IMR-90 (cell line): ENCODE results near the gene IL1A. TPM values are rescaled to one million over a fixed set of nuclear protein-coding genes. Genes with fewer than 3 reads are reported as not detected.

ENCODE experiments used
- ATAC-seq: fragments of 200-7000 bp; cut with Tn5 transposase; 2 replicates; pipeline ENCODE4 v1.9.1; 2020; ENCODE audit warnings: low read depth, mild to moderate bottlenecking, moderate library complexity
- BruUV-seq: library from RNA; stranded (reverse); fragments of 400-500 nt; replicated peaks from 2 replicates; lab custom pipeline; 2021; lab: Mats Ljungman, UMichigan
- CTCF ChIA-PET: fragments of 300-600 bp; formaldehyde crosslinking; extraction: SDS; loops from one replicate; lab custom pipeline; 2021; ENCODE audit warnings: antibody characterized with exemption; lab: Yijun Ruan, JAX
- POLR2A ChIA-PET: fragments of 300-600 bp; sonication (Branson Sonifier 250); formaldehyde crosslinking; loops from one replicate; lab custom pipeline; 2022; ENCODE audit warnings: antibody characterized with exemption; ENCODE audit not compliant: unreplicated experiment; lab: Charles Lee
- DNase-seq: peaks from one replicate; pipeline ENCODE4 v3.0.0; 2013
- H2AFZ ChIP-seq: replicated peaks from 2 replicates; pipeline ENCODE3; 2013; ENCODE audit warnings: low read length, mild to moderate bottlenecking; ENCODE audit not compliant: poor library complexity
- H2AK5ac ChIP-seq: 2 replicates; pipeline ENCODE4 v1.6.1; 2013; ENCODE audit warnings: low read depth, low read length, inconsistent platforms
- H2AK9ac ChIP-seq: replicated peaks from 2 replicates; pipeline ENCODE3; 2013; ENCODE audit warnings: mild to moderate bottlenecking, low read depth, low read length, moderate library complexity; ENCODE audit not compliant: poor library complexity
- H2BK120ac ChIP-seq: 2 replicates; pipeline ENCODE4 v1.6.1; 2013; ENCODE audit warnings: low read depth, low read length, inconsistent platforms
- H2BK15ac ChIP-seq: 3 replicates; pipeline ENCODE4 v1.6.1; 2013; ENCODE audit warnings: low read depth, low read length, inconsistent platforms
- H2BK20ac ChIP-seq: 2 replicates; pipeline ENCODE4 v1.6.1; 2013; ENCODE audit warnings: low read depth, mild to moderate bottlenecking, inconsistent platforms, low read length, moderate library complexity
- H2BK5ac ChIP-seq: 2 replicates; pipeline ENCODE4 v1.6.1; 2013; ENCODE audit warnings: mild to moderate bottlenecking, low read depth, low read length, inconsistent platforms; ENCODE audit not compliant: poor library complexity, severe bottlenecking
- H3K14ac ChIP-seq: replicated peaks from 2 replicates; pipeline ENCODE4 v1.6.1; 2013; ENCODE audit warnings: low read depth, low read length, inconsistent platforms
- H3K18ac ChIP-seq: 2 replicates; pipeline ENCODE4 v1.6.1; 2013; ENCODE audit warnings: low read depth, low read length, control low read depth
- H3K23ac ChIP-seq: 2 replicates; pipeline ENCODE4 v1.6.1; 2013; ENCODE audit warnings: low read depth, low read length, inconsistent platforms
- H3K27ac ChIP-seq: 2 replicates; pipeline ENCODE4 v1.5.1; 2013; ENCODE audit warnings: mild to moderate bottlenecking, control low read depth, low read length; ENCODE audit not compliant: insufficient read depth
- H3K27me3 ChIP-seq: 2 replicates; pipeline ENCODE4 v1.6.1; 2013; ENCODE audit warnings: low read length; ENCODE audit not compliant: control insufficient read depth, insufficient read depth
- H3K36me3 ChIP-seq: 2 replicates; pipeline ENCODE4 v1.6.1; 2013; ENCODE audit warnings: low read length, mixed read lengths; ENCODE audit not compliant: control insufficient read depth, insufficient read depth
- H3K4ac ChIP-seq: 2 replicates; pipeline ENCODE4 v1.6.1; 2013; ENCODE audit warnings: low read depth, low read length, inconsistent platforms
- H3K4me1 ChIP-seq: 2 replicates; pipeline ENCODE4 v1.6.1; 2013; ENCODE audit warnings: low read length, mixed read lengths; ENCODE audit not compliant: control insufficient read depth, insufficient read depth
- H3K4me2 ChIP-seq: 2 replicates; pipeline ENCODE4 v1.6.1; 2013; ENCODE audit warnings: low read depth, mild to moderate bottlenecking, control low read depth, low read length, moderate library complexity
- H3K4me3 ChIP-seq: 2 replicates; pipeline ENCODE4 v1.5.1; 2013; ENCODE audit warnings: low read depth, mild to moderate bottlenecking, control low read depth, low read length, moderate library complexity; ENCODE audit not compliant: insufficient read depth
- H3K56ac ChIP-seq: 2 replicates; pipeline ENCODE4 v1.6.1; 2013; ENCODE audit warnings: low read length, inconsistent platforms; ENCODE audit not compliant: insufficient read depth; ENCODE audit errors: extremely low read depth
- H3K79me1 ChIP-seq, 2 experiments: 2 replicates each; pipeline ENCODE4 v1.6.1; 2013; ENCODE audit warnings: low read length in 2 of 2, inconsistent platforms in 1 of 2, low read depth in 1 of 2
- H3K9ac ChIP-seq: 2 replicates; pipeline ENCODE4 v1.6.1; 2013; ENCODE audit warnings: low read depth, low read length, control low read depth
- H3K9me1 ChIP-seq: 2 replicates; pipeline ENCODE4 v1.6.1; 2013; ENCODE audit warnings: low read length, inconsistent platforms; ENCODE audit not compliant: insufficient read depth
- H3K9me3 ChIP-seq: 2 replicates; pipeline ENCODE4 v1.6.1; 2013; ENCODE audit warnings: low read length; ENCODE audit not compliant: control insufficient read depth, insufficient read depth
- H4K20me1 ChIP-seq: 2 replicates; pipeline ENCODE4 v1.6.1; 2013; ENCODE audit warnings: low read length, inconsistent platforms; ENCODE audit not compliant: insufficient read depth
- H4K5ac ChIP-seq: 2 replicates; pipeline ENCODE4 v1.6.1; 2013; ENCODE audit warnings: mild to moderate bottlenecking, low read depth, low read length, control low read depth
- H4K8ac ChIP-seq, 2 experiments: 2 replicates each; pipeline ENCODE4 v1.6.1; 2013; ENCODE audit warnings: low read depth in 2 of 2, low read length in 2 of 2, control low read depth in 1 of 2, inconsistent platforms in 1 of 2
- H4K91ac ChIP-seq: 2 replicates; pipeline ENCODE4 v1.6.1; 2013; ENCODE audit warnings: low read depth, low read length, inconsistent platforms; ENCODE audit not compliant: insufficient read depth
- BHLHE40 ChIP-seq: fragments of 150-350 bp; IDR thresholded peaks from 2 replicates; pipeline ENCODE4 v1.6.1; 2016; ENCODE audit warnings: mild to moderate bottlenecking, low read depth, low read length
- CEBPB ChIP-seq: IDR thresholded peaks from 2 replicates; pipeline ENCODE4 v1.6.1; 2012; ENCODE audit warnings: low read depth, low read length, improper control_type of control experiment
- CHD1 ChIP-seq: IDR thresholded peaks from 2 replicates; pipeline ENCODE4 v1.6.1; 2012; ENCODE audit warnings: low read depth, low read length, improper control_type of control experiment
- FOS ChIP-seq: fragments of 150-350 bp; IDR thresholded peaks from 2 replicates; pipeline ENCODE4 v1.6.1; 2016; ENCODE audit warnings: low read depth, low read length
- MAFK ChIP-seq: IDR thresholded peaks from 2 replicates; pipeline ENCODE4 v1.6.1; 2012; ENCODE audit warnings: low read depth, low read length, improper control_type of control experiment
- MAZ ChIP-seq: IDR thresholded peaks from 2 replicates; pipeline ENCODE4 v1.6.1; 2012; ENCODE audit warnings: low read depth, mild to moderate bottlenecking, low read length, improper control_type of control experiment, moderate library complexity, borderline replicate concordance
- MXI1 ChIP-seq: IDR thresholded peaks from 2 replicates; pipeline ENCODE4 v1.6.1; 2012; ENCODE audit warnings: low read depth, mild to moderate bottlenecking, low read length, moderate library complexity, borderline replicate concordance
- NFE2L2 ChIP-seq: fragments of 150-350 bp; IDR thresholded peaks from 2 replicates; pipeline ENCODE4 v1.6.1; 2016; ENCODE audit warnings: low read depth, mild to moderate bottlenecking, low read length
- POLR2A ChIP-seq: IDR thresholded peaks from 2 replicates; pipeline ENCODE4 v1.6.1; 2012; ENCODE audit warnings: mild to moderate bottlenecking, low read depth, low read length
- RCOR1 ChIP-seq: IDR thresholded peaks from 2 replicates; pipeline ENCODE4 v1.6.1; 2012; ENCODE audit warnings: mild to moderate bottlenecking, low read length, improper control_type of control experiment; ENCODE audit not compliant: insufficient replicate concordance
- RFX5 ChIP-seq: IDR thresholded peaks from 2 replicates; pipeline ENCODE4 v1.8.0; 2012; ENCODE audit warnings: low read depth, mild to moderate bottlenecking, low read length, moderate library complexity
- SMC3 ChIP-seq: fragments of 150-350 bp; IDR thresholded peaks from 2 replicates; pipeline ENCODE4 v1.6.1; 2016; ENCODE audit warnings: low read depth, mild to moderate bottlenecking, antibody characterized with exemption, low read length, moderate library complexity
- dilution Hi-C: fragments of 300-500 bp; cut with HindIII; formaldehyde crosslinking; loops from one replicate; pipeline ENCODE4 v1.14.3; 2018; ENCODE audit warnings: low sequenced_read_pairs; ENCODE audit not compliant: unreplicated experiment
- in situ Hi-C: fragments of 300-500 bp; cut with MboI; formaldehyde crosslinking; loops from 3 replicates; pipeline ENCODE4 v1.14.3; 2019; ENCODE audit warnings: low sequenced_read_pairs, inconsistent platforms, mixed read lengths
- intact Hi-C: fragments of 100-400 bp; cut with micrococcal nuclease; formaldehyde crosslinking; loops from 2 replicates; pipeline ENCODE4 v1.10.0; 2022
- polyA plus RNA-seq, 3 experiments: library from polyadenylated mRNA; depleted of rRNA; stranded (reverse); fragments of >200 nt; gene quantifications; 2 replicates each; pipeline ENCODE4 v1.2.3, GENCODE V29; 2012; ENCODE audit warnings: low replicate concordance in 1 of 3
- total RNA-seq: library from RNA; depleted of rRNA; stranded (reverse); fragments of >200 nt; gene quantifications from 2 replicates; pipeline ENCODE4 v1.2.3, GENCODE V29; 2012
- TF ChIP-seq, protein P1 (sequence below): conservative IDR thresholded peaks from 2 replicates; pipeline ENCODE4 v1.5.1; 2012; ENCODE audit warnings: mild to moderate bottlenecking, low read depth, low read length, improper control_type of control experiment
- TF ChIP-seq, protein P2 (sequence below): fragments of 150-350 bp; IDR thresholded peaks from 2 replicates; pipeline ENCODE4 v1.6.1; 2016; ENCODE audit warnings: low read depth, mild to moderate bottlenecking, low read length, moderate library complexity, borderline replicate concordance
- TF ChIP-seq, protein P3 (sequence below): fragments of 150-350 bp; IDR thresholded peaks from 2 replicates; pipeline ENCODE4 v1.6.1; 2017; ENCODE audit warnings: mild to moderate bottlenecking, antibody characterized with exemption, low read length, low read depth

Gene IL1A
- total and polyA plus RNA-seq, 2 of the 4 experiments (the other 2 are of a cell fraction) = 0.48 to 1.1 TPM

- H4K91ac ChIP-seq = no peak overlapping the region
- H3K14ac ChIP-seq = no peak overlapping the region
- H3K36me3 ChIP-seq = peaks cover 2% of the 10 kb centered on the region; the same call in 1 of the 2 replicates
- no peak overlapping the region; the same call in 1 of the 2 replicates for H4K5ac ChIP-seq
- no peak overlapping the region for H2BK120ac ChIP-seq
- no peak overlapping the region for H2AFZ ChIP-seq
- H3K4me1 ChIP-seq = peaks cover 10% of the 10 kb centered on the region
- no peaks in the 10 kb centered on the region for H3K27me3 ChIP-seq
- no peak overlapping the region for H3K56ac ChIP-seq
- no peak overlapping the region for H3K27ac ChIP-seq
- H3K79me1 ChIP-seq = peaks cover 56 to 60% of the 10 kb centered on the region in 2 experiments
- dilution Hi-C loops = no loop called here
- no peak overlapping the region for H3K23ac ChIP-seq
- no peaks in the 10 kb centered on the region for H4K20me1 ChIP-seq
- H3K9ac ChIP-seq = no peak overlapping the region; the same call in 1 of the 2 replicates
- no peak overlapping the region for H2BK20ac ChIP-seq
- H3K9me1 ChIP-seq = peaks cover 6% of the 10 kb centered on the region
- ATAC-seq (no peak; the same call in 1 of the 2 replicates), DNase-seq (peak; percentile 44)
- no peak overlapping the region for H3K4ac ChIP-seq
- peak overlapping the region; percentile 79 for H3K4me2 ChIP-seq
- no peak overlapping the region for H2AK5ac ChIP-seq
- H3K9me3 ChIP-seq = no peaks in the 10 kb centered on the region
- no peak overlapping the region for H2BK15ac ChIP-seq
- BruUV-seq = no TSS peak
- H2BK5ac ChIP-seq = peak overlapping the region; percentile 57
- no peak overlapping the region for H2AK9ac ChIP-seq
- H4K8ac ChIP-seq = 0 out of 4 replicates have a peak overlapping the region, but pooled peaks of 1 of the 2 experiments have one; percentile 5
- ChIA-PET POLR2A (no interaction called here), CTCF (interaction anchor here (1.3 to 5.0 kb wide), 2 partner anchors 134 to 190 kb away, joined by 6 to 90 read pairs; no protein-coding TSS in a partner anchor)
- in situ Hi-C loops = loop anchor here (5.0 to 10.0 kb wide), 2 partner anchors 123 to 196 kb away; no protein-coding TSS in a partner anchor
- no peak overlapping the region; the same call in 1 of the 2 replicates for H3K18ac ChIP-seq
- intact Hi-C loops = no loop called here
- H3K4me3 ChIP-seq = no peak overlapping the region
- TF ChIP-seq POLR2A (no peak), NFE2L2 (no peak), MXI1 (no peak), RCOR1 (no peak), RFX5 (no peak), SMC3 (no peak), MAZ (no peak), CHD1 (no peak), BHLHE40 (no peak), MAFK (no peak), FOS (no peak), CEBPB (no peak)
- TF ChIP-seq, protein P1, sequence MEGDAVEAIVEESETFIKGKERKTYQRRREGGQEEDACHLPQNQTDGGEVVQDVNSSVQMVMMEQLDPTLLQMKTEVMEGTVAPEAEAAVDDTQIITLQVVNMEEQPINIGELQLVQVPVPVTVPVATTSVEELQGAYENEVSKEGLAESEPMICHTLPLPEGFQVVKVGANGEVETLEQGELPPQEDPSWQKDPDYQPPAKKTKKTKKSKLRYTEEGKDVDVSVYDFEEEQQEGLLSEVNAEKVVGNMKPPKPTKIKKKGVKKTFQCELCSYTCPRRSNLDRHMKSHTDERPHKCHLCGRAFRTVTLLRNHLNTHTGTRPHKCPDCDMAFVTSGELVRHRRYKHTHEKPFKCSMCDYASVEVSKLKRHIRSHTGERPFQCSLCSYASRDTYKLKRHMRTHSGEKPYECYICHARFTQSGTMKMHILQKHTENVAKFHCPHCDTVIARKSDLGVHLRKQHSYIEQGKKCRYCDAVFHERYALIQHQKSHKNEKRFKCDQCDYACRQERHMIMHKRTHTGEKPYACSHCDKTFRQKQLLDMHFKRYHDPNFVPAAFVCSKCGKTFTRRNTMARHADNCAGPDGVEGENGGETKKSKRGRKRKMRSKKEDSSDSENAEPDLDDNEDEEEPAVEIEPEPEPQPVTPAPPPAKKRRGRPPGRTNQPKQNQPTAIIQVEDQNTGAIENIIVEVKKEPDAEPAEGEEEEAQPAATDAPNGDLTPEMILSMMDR = no peak
- TF ChIP-seq, protein P2, sequence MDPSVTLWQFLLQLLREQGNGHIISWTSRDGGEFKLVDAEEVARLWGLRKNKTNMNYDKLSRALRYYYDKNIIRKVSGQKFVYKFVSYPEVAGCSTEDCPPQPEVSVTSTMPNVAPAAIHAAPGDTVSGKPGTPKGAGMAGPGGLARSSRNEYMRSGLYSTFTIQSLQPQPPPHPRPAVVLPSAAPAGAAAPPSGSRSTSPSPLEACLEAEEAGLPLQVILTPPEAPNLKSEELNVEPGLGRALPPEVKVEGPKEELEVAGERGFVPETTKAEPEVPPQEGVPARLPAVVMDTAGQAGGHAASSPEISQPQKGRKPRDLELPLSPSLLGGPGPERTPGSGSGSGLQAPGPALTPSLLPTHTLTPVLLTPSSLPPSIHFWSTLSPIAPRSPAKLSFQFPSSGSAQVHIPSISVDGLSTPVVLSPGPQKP = no peak
- TF ChIP-seq, protein P3, sequence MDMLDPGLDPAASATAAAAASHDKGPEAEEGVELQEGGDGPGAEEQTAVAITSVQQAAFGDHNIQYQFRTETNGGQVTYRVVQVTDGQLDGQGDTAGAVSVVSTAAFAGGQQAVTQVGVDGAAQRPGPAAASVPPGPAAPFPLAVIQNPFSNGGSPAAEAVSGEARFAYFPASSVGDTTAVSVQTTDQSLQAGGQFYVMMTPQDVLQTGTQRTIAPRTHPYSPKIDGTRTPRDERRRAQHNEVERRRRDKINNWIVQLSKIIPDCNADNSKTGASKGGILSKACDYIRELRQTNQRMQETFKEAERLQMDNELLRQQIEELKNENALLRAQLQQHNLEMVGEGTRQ = no peak
Observed at GRCh38 chr2:112751451-112752197, 32.7 kb downstream of the IL1A start.
